IMR-90 (cell line): ENCODE measurements around the gene CARD10. TPM values are rescaled to one million over a fixed set of nuclear protein-coding genes. Genes with fewer than 3 reads are reported as not detected.

Source experiments
- ATAC-seq: fragments of 200-7000 bp; cut with Tn5 transposase; 2 replicates; pipeline ENCODE4 v1.9.1; 2020; ENCODE audit warnings: low read depth, mild to moderate bottlenecking, moderate library complexity
- BruUV-seq: library from RNA; stranded (reverse); fragments of 400-500 nt; replicated peaks from 2 replicates; lab custom pipeline; 2021; lab: Mats Ljungman, UMichigan
- CTCF ChIA-PET: fragments of 300-600 bp; formaldehyde crosslinking; extraction: SDS; loops from one replicate; lab custom pipeline; 2021; ENCODE audit warnings: antibody characterized with exemption; lab: Yijun Ruan, JAX
- POLR2A ChIA-PET: fragments of 300-600 bp; sonication (Branson Sonifier 250); formaldehyde crosslinking; loops from one replicate; lab custom pipeline; 2022; ENCODE audit warnings: antibody characterized with exemption; ENCODE audit not compliant: unreplicated experiment; lab: Charles Lee
- DNase-seq: peaks from one replicate; pipeline ENCODE4 v3.0.0; 2013
- H2AFZ ChIP-seq: replicated peaks from 2 replicates; pipeline ENCODE3; 2013; ENCODE audit warnings: low read length, mild to moderate bottlenecking; ENCODE audit not compliant: poor library complexity
- H2AK5ac ChIP-seq: 2 replicates; pipeline ENCODE4 v1.6.1; 2013; ENCODE audit warnings: low read depth, low read length, inconsistent platforms
- H2AK9ac ChIP-seq: replicated peaks from 2 replicates; pipeline ENCODE3; 2013; ENCODE audit warnings: mild to moderate bottlenecking, low read depth, low read length, moderate library complexity; ENCODE audit not compliant: poor library complexity
- H2BK120ac ChIP-seq: 2 replicates; pipeline ENCODE4 v1.6.1; 2013; ENCODE audit warnings: low read depth, low read length, inconsistent platforms
- H2BK15ac ChIP-seq: 3 replicates; pipeline ENCODE4 v1.6.1; 2013; ENCODE audit warnings: low read depth, low read length, inconsistent platforms
- H2BK20ac ChIP-seq: 2 replicates; pipeline ENCODE4 v1.6.1; 2013; ENCODE audit warnings: low read depth, mild to moderate bottlenecking, inconsistent platforms, low read length, moderate library complexity
- H2BK5ac ChIP-seq: 2 replicates; pipeline ENCODE4 v1.6.1; 2013; ENCODE audit warnings: mild to moderate bottlenecking, low read depth, low read length, inconsistent platforms; ENCODE audit not compliant: poor library complexity, severe bottlenecking
- H3K14ac ChIP-seq: replicated peaks from 2 replicates; pipeline ENCODE4 v1.6.1; 2013; ENCODE audit warnings: low read depth, low read length, inconsistent platforms
- H3K18ac ChIP-seq: 2 replicates; pipeline ENCODE4 v1.6.1; 2013; ENCODE audit warnings: low read depth, low read length, control low read depth
- H3K23ac ChIP-seq: 2 replicates; pipeline ENCODE4 v1.6.1; 2013; ENCODE audit warnings: low read depth, low read length, inconsistent platforms
- H3K27ac ChIP-seq: 2 replicates; pipeline ENCODE4 v1.5.1; 2013; ENCODE audit warnings: mild to moderate bottlenecking, control low read depth, low read length; ENCODE audit not compliant: insufficient read depth
- H3K27me3 ChIP-seq: 2 replicates; pipeline ENCODE4 v1.6.1; 2013; ENCODE audit warnings: low read length; ENCODE audit not compliant: control insufficient read depth, insufficient read depth
- H3K36me3 ChIP-seq: 2 replicates; pipeline ENCODE4 v1.6.1; 2013; ENCODE audit warnings: low read length, mixed read lengths; ENCODE audit not compliant: control insufficient read depth, insufficient read depth
- H3K4ac ChIP-seq: 2 replicates; pipeline ENCODE4 v1.6.1; 2013; ENCODE audit warnings: low read depth, low read length, inconsistent platforms
- H3K4me1 ChIP-seq: 2 replicates; pipeline ENCODE4 v1.6.1; 2013; ENCODE audit warnings: low read length, mixed read lengths; ENCODE audit not compliant: control insufficient read depth, insufficient read depth
- H3K4me2 ChIP-seq: 2 replicates; pipeline ENCODE4 v1.6.1; 2013; ENCODE audit warnings: low read depth, mild to moderate bottlenecking, control low read depth, low read length, moderate library complexity
- H3K4me3 ChIP-seq: 2 replicates; pipeline ENCODE4 v1.5.1; 2013; ENCODE audit warnings: low read depth, mild to moderate bottlenecking, control low read depth, low read length, moderate library complexity; ENCODE audit not compliant: insufficient read depth
- H3K56ac ChIP-seq: 2 replicates; pipeline ENCODE4 v1.6.1; 2013; ENCODE audit warnings: low read length, inconsistent platforms; ENCODE audit not compliant: insufficient read depth; ENCODE audit errors: extremely low read depth
- H3K79me1 ChIP-seq, 2 experiments: 2 replicates each; pipeline ENCODE4 v1.6.1; 2013; ENCODE audit warnings: low read length in 2 of 2, inconsistent platforms in 1 of 2, low read depth in 1 of 2
- H3K9ac ChIP-seq: 2 replicates; pipeline ENCODE4 v1.6.1; 2013; ENCODE audit warnings: low read depth, low read length, control low read depth
- H3K9me1 ChIP-seq: 2 replicates; pipeline ENCODE4 v1.6.1; 2013; ENCODE audit warnings: low read length, inconsistent platforms; ENCODE audit not compliant: insufficient read depth
- H3K9me3 ChIP-seq: 2 replicates; pipeline ENCODE4 v1.6.1; 2013; ENCODE audit warnings: low read length; ENCODE audit not compliant: control insufficient read depth, insufficient read depth
- H4K20me1 ChIP-seq: 2 replicates; pipeline ENCODE4 v1.6.1; 2013; ENCODE audit warnings: low read length, inconsistent platforms; ENCODE audit not compliant: insufficient read depth
- H4K5ac ChIP-seq: 2 replicates; pipeline ENCODE4 v1.6.1; 2013; ENCODE audit warnings: mild to moderate bottlenecking, low read depth, low read length, control low read depth
- H4K8ac ChIP-seq, 2 experiments: 2 replicates each; pipeline ENCODE4 v1.6.1; 2013; ENCODE audit warnings: low read depth in 2 of 2, low read length in 2 of 2, control low read depth in 1 of 2, inconsistent platforms in 1 of 2
- H4K91ac ChIP-seq: 2 replicates; pipeline ENCODE4 v1.6.1; 2013; ENCODE audit warnings: low read depth, low read length, inconsistent platforms; ENCODE audit not compliant: insufficient read depth
- BHLHE40 ChIP-seq: fragments of 150-350 bp; IDR thresholded peaks from 2 replicates; pipeline ENCODE4 v1.6.1; 2016; ENCODE audit warnings: mild to moderate bottlenecking, low read depth, low read length
- CEBPB ChIP-seq: IDR thresholded peaks from 2 replicates; pipeline ENCODE4 v1.6.1; 2012; ENCODE audit warnings: low read depth, low read length, improper control_type of control experiment
- CHD1 ChIP-seq: IDR thresholded peaks from 2 replicates; pipeline ENCODE4 v1.6.1; 2012; ENCODE audit warnings: low read depth, low read length, improper control_type of control experiment
- FOS ChIP-seq: fragments of 150-350 bp; IDR thresholded peaks from 2 replicates; pipeline ENCODE4 v1.6.1; 2016; ENCODE audit warnings: low read depth, low read length
- MAFK ChIP-seq: IDR thresholded peaks from 2 replicates; pipeline ENCODE4 v1.6.1; 2012; ENCODE audit warnings: low read depth, low read length, improper control_type of control experiment
- MAZ ChIP-seq: IDR thresholded peaks from 2 replicates; pipeline ENCODE4 v1.6.1; 2012; ENCODE audit warnings: low read depth, mild to moderate bottlenecking, low read length, improper control_type of control experiment, moderate library complexity, borderline replicate concordance
- MXI1 ChIP-seq: IDR thresholded peaks from 2 replicates; pipeline ENCODE4 v1.6.1; 2012; ENCODE audit warnings: low read depth, mild to moderate bottlenecking, low read length, moderate library complexity, borderline replicate concordance
- NFE2L2 ChIP-seq: fragments of 150-350 bp; IDR thresholded peaks from 2 replicates; pipeline ENCODE4 v1.6.1; 2016; ENCODE audit warnings: low read depth, mild to moderate bottlenecking, low read length
- POLR2A ChIP-seq: IDR thresholded peaks from 2 replicates; pipeline ENCODE4 v1.6.1; 2012; ENCODE audit warnings: mild to moderate bottlenecking, low read depth, low read length
- RCOR1 ChIP-seq: IDR thresholded peaks from 2 replicates; pipeline ENCODE4 v1.6.1; 2012; ENCODE audit warnings: mild to moderate bottlenecking, low read length, improper control_type of control experiment; ENCODE audit not compliant: insufficient replicate concordance
- RFX5 ChIP-seq: IDR thresholded peaks from 2 replicates; pipeline ENCODE4 v1.8.0; 2012; ENCODE audit warnings: low read depth, mild to moderate bottlenecking, low read length, moderate library complexity
- SMC3 ChIP-seq: fragments of 150-350 bp; IDR thresholded peaks from 2 replicates; pipeline ENCODE4 v1.6.1; 2016; ENCODE audit warnings: low read depth, mild to moderate bottlenecking, antibody characterized with exemption, low read length, moderate library complexity
- WGBS, 2 experiments: methylation state at CpG; one replicate each; pipeline versions ENCODE4 v1.1.5 to v1.1.7; 2013; ENCODE audit warnings: missing lambda C conversion rate in 2 of 2; ENCODE audit not compliant: insufficient read length in 1 of 2; ENCODE audit errors: extremely low coverage in 2 of 2; 5-methylcytosine and 5-hydroxymethylcytosine counted together
- dilution Hi-C: fragments of 300-500 bp; cut with HindIII; formaldehyde crosslinking; loops from one replicate; pipeline ENCODE4 v1.14.3; 2018; ENCODE audit warnings: low sequenced_read_pairs; ENCODE audit not compliant: unreplicated experiment
- in situ Hi-C: fragments of 300-500 bp; cut with MboI; formaldehyde crosslinking; loops from 3 replicates; pipeline ENCODE4 v1.14.3; 2019; ENCODE audit warnings: low sequenced_read_pairs, inconsistent platforms, mixed read lengths
- intact Hi-C: fragments of 100-400 bp; cut with micrococcal nuclease; formaldehyde crosslinking; loops from 2 replicates; pipeline ENCODE4 v1.10.0; 2022
- polyA plus RNA-seq, 3 experiments: library from polyadenylated mRNA; depleted of rRNA; stranded (reverse); fragments of >200 nt; gene quantifications; 2 replicates each; pipeline ENCODE4 v1.2.3, GENCODE V29; 2012; ENCODE audit warnings: low replicate concordance in 1 of 3
- total RNA-seq: library from RNA; depleted of rRNA; stranded (reverse); fragments of >200 nt; gene quantifications from 2 replicates; pipeline ENCODE4 v1.2.3, GENCODE V29; 2012
- TF ChIP-seq, protein P1 (sequence below): conservative IDR thresholded peaks from 2 replicates; pipeline ENCODE4 v1.5.1; 2012; ENCODE audit warnings: mild to moderate bottlenecking, low read depth, low read length, improper control_type of control experiment
- TF ChIP-seq, protein P2 (sequence below): fragments of 150-350 bp; IDR thresholded peaks from 2 replicates; pipeline ENCODE4 v1.6.1; 2017; ENCODE audit warnings: mild to moderate bottlenecking, antibody characterized with exemption, low read length, low read depth
- TF ChIP-seq, protein P3 (sequence below): fragments of 150-350 bp; IDR thresholded peaks from 2 replicates; pipeline ENCODE4 v1.6.1; 2016; ENCODE audit warnings: low read depth, mild to moderate bottlenecking, low read length, moderate library complexity, borderline replicate concordance

CARD10 gene
- total and polyA plus RNA-seq, 2 of the 4 experiments (the other 2 are of a cell fraction) = 6.1 to 18.4 TPM

DNA sequence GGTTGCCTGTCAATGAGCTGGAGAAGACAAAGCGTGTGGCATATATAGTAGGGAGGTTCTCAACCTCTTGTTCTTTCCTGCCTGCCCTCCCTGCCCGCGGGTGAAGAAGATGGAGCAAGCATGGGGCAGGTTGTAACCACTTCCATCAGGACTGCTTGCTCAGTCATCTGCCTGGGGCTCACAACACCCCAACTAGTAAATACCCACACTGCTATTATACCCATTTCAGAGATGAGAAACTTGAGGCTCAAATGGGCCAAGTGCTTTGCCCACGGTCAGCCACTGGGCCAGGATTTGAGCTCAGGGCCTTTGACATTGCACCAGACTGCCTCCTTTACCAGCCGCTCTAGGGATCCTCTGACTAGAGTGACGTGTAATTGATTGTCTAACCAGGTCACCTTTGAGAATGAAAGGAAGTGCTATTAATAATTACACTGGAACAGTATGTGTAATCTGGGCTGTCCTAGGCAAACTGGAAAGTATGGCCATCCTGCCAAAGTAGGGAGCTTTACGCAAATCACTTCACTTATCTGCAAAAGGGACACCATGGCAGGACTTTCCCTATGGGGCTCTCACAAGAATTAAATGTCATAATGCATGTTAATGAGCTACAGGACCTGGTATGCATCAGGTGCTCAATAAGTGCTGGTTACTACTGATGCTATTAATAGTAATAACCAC, 38.2 kb upstream of the CARD10 start:
- dilution Hi-C loops = no loop called here
- peaks cover 19% of the 10 kb centered on the region for H3K4me1 ChIP-seq
- no TSS peak for BruUV-seq
- H2BK5ac ChIP-seq = no peak overlapping the region
- H3K4ac ChIP-seq = no peak overlapping the region; the same call in 1 of the 2 replicates
- H2BK20ac ChIP-seq = no peak overlapping the region
- H4K91ac ChIP-seq = no peak overlapping the region
- H4K20me1 ChIP-seq = peaks cover 15% of the 10 kb centered on the region
- H2AK9ac ChIP-seq = no peak overlapping the region
- H4K8ac ChIP-seq = no peak overlapping the region
- CTCF ChIA-PET = interaction anchor here (1.0 to 1.3 kb wide), 2 partner anchors 35 to 49 kb away, joined by 3 read pairs; no protein-coding TSS in a partner anchor
- ATAC-seq (no peak), DNase-seq (no peak)
- whole genome bisulfite sequencing, 2 experiments = 72% methylated on average over 3 of the region's 7 CpGs; no CpG with 5 or more reads in 1 of the 2 experiments
- H2AK5ac ChIP-seq = 0 out of 2 replicates have a peak overlapping the region, but pooled peaks have one; percentile 6
- peaks cover 8% of the 10 kb centered on the region for H3K9me1 ChIP-seq
- POLR2A ChIA-PET = interaction anchor here (1.2 kb wide), 1 partner anchor 10 kb away, joined by 3 read pairs; no protein-coding TSS in a partner anchor
- no peaks in the 10 kb centered on the region for H3K9me3 ChIP-seq
- H3K56ac ChIP-seq = no peak overlapping the region
- H3K9ac ChIP-seq = no peak overlapping the region
- intact Hi-C loops = no loop called here
- H3K4me3 ChIP-seq = no peak overlapping the region
- H3K27ac ChIP-seq = no peak overlapping the region
- H2AFZ ChIP-seq = no peak overlapping the region
- H4K5ac ChIP-seq = no peak overlapping the region
- no peak overlapping the region for H3K18ac ChIP-seq
- 0 out of 2 replicates have a peak overlapping the region, but pooled peaks have one; percentile 45 for H3K23ac ChIP-seq
- H3K14ac ChIP-seq = no peak overlapping the region
- no peak overlapping the region for H3K4me2 ChIP-seq
- H2BK120ac ChIP-seq = no peak overlapping the region
- in situ Hi-C loops = no loop called here
- H2BK15ac ChIP-seq = no peak overlapping the region
- H3K79me1 ChIP-seq = peaks cover 4 to 21% of the 10 kb centered on the region in 2 experiments; a peak in 2 of 4 replicates
- peaks cover 6% of the 10 kb centered on the region; the same call in 1 of the 2 replicates for H3K36me3 ChIP-seq
- no peaks in the 10 kb centered on the region for H3K27me3 ChIP-seq
- TF ChIP-seq, protein P1, sequence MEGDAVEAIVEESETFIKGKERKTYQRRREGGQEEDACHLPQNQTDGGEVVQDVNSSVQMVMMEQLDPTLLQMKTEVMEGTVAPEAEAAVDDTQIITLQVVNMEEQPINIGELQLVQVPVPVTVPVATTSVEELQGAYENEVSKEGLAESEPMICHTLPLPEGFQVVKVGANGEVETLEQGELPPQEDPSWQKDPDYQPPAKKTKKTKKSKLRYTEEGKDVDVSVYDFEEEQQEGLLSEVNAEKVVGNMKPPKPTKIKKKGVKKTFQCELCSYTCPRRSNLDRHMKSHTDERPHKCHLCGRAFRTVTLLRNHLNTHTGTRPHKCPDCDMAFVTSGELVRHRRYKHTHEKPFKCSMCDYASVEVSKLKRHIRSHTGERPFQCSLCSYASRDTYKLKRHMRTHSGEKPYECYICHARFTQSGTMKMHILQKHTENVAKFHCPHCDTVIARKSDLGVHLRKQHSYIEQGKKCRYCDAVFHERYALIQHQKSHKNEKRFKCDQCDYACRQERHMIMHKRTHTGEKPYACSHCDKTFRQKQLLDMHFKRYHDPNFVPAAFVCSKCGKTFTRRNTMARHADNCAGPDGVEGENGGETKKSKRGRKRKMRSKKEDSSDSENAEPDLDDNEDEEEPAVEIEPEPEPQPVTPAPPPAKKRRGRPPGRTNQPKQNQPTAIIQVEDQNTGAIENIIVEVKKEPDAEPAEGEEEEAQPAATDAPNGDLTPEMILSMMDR = no peak
- TF ChIP-seq FOS (no peak), POLR2A (no peak), CHD1 (no peak), CEBPB (no peak), MAFK (no peak), RFX5 (no peak), RCOR1 (no peak), SMC3 (no peak), NFE2L2 (no peak), MAZ (no peak), BHLHE40 (no peak), MXI1 (no peak)
- TF ChIP-seq, protein P2, sequence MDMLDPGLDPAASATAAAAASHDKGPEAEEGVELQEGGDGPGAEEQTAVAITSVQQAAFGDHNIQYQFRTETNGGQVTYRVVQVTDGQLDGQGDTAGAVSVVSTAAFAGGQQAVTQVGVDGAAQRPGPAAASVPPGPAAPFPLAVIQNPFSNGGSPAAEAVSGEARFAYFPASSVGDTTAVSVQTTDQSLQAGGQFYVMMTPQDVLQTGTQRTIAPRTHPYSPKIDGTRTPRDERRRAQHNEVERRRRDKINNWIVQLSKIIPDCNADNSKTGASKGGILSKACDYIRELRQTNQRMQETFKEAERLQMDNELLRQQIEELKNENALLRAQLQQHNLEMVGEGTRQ = no peak
- TF ChIP-seq, protein P3, sequence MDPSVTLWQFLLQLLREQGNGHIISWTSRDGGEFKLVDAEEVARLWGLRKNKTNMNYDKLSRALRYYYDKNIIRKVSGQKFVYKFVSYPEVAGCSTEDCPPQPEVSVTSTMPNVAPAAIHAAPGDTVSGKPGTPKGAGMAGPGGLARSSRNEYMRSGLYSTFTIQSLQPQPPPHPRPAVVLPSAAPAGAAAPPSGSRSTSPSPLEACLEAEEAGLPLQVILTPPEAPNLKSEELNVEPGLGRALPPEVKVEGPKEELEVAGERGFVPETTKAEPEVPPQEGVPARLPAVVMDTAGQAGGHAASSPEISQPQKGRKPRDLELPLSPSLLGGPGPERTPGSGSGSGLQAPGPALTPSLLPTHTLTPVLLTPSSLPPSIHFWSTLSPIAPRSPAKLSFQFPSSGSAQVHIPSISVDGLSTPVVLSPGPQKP = no peak
